ENCODE measurements around the gene SRCIN1. TPM values are rescaled to one million over a fixed set of nuclear protein-coding genes. Genes with fewer than 3 reads are reported as not detected.
"Not testable (repeated sequence)": the region's sequence is repeated elsewhere in the genome, so short reads cannot be mapped to it uniquely, and the experiment has no call there.

Gene SRCIN1
- total RNA-seq, 1 donor from 2014 or later = 2.0 TPM

DNA sequence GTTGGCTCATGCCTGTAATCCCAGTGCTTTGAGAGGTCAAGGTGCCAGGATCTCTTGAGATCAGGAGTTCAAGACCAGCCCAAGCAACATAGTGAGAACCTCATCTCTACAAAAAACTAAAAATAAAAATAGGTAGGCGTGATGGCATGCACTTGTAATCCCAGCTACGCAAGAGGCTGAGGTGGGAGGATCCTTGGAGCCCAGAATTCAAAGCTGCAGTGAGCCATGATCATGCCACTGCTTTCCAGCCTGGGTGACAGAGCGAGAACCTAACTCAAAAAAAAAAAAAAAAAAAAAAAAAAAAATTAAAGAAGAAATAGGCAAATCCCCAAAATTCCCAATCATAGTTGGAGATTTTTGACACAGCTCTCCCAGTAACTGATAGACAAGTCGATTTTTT is 32.2 kb upstream of the SRCIN1 start:
- H3K9me3 ChIP-seq (replicated peaks) = no peaks in the 10 kb centered on the region
- no peak overlapping the region for H3K4me3 ChIP-seq
- H3K4me1 ChIP-seq = no peaks in the 10 kb centered on the region
- H3K27ac ChIP-seq (replicated peaks) = no peak overlapping the region
- no peak for DNase-seq
- peaks cover 62% of the 10 kb centered on the region for H3K27me3 ChIP-seq (ENCODE audit: low read depth)
- H3K36me3 ChIP-seq = no peaks in the 10 kb centered on the region
- intact Hi-C loops (cut with micrococcal nuclease) = no loop called here
- TF ChIP-seq CTCF (IDR thresholded peaks at IDR 0.05; ENCODE audit: borderline replicate concordance) = no peak

GRCh38 chr17:38636054-38636453 is 30.3 kb upstream of the SRCIN1 start:
- Histone ChIP-seq H3K4me1 (no peaks in the 10 kb centered on the region), H3K27ac (replicated peaks) (no peak overlapping the region), H3K27me3 (ENCODE audit: low read depth) (peaks cover 54% of the 10 kb centered on the region), H3K36me3 (no peaks in the 10 kb centered on the region), H3K9me3 (replicated peaks) (no peaks in the 10 kb centered on the region), H3K4me3 (no peak overlapping the region)
- no peak for DNase-seq
- no peak for TF ChIP-seq CTCF (IDR thresholded peaks at IDR 0.05; ENCODE audit: borderline replicate concordance)
- intact Hi-C loops (cut with micrococcal nuclease) = no loop called here

DNA sequence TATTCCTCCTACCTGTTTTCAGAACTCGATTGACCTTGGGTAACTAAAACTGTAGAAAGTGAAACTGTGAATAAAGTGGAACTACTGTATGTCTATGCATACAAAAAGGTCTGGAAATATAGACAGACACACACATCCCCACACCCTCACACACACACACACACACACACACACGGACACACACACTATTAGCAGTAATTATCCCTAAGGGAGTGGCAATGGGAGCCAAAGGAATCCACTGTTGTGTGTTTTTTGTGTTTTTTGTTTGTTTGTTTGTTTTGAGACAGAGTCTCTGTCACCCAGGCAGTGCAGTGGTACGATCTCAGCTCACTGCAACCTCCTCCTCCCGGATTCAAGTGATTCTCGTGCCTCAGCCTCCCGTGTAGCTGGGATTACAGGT is 26.6 kb upstream of the SRCIN1 start:
- no peaks in the 10 kb centered on the region for H3K9me3 ChIP-seq (replicated peaks)
- DNase-seq = no peak
- no peaks in the 10 kb centered on the region for H3K36me3 ChIP-seq
- H3K4me3 ChIP-seq = no peak overlapping the region
- H3K27me3 ChIP-seq (ENCODE audit: low read depth) = peaks cover 21% of the 10 kb centered on the region
- H3K4me1 ChIP-seq = no peaks in the 10 kb centered on the region
- TF ChIP-seq CTCF (IDR thresholded peaks at IDR 0.05; ENCODE audit: borderline replicate concordance) = no peak
- intact Hi-C loops (cut with micrococcal nuclease) = no loop called here
- H3K27ac ChIP-seq (replicated peaks) = no peak overlapping the region

- TF ChIP-seq CTCF (IDR thresholded peaks at IDR 0.05; ENCODE audit: borderline replicate concordance) = no peak
- Histone ChIP-seq H3K36me3 (no peaks in the 10 kb centered on the region), H3K4me1 (no peaks in the 10 kb centered on the region), H3K4me3 (no peak overlapping the region), H3K27me3 (ENCODE audit: low read depth) (peaks cover 20% of the 10 kb centered on the region), H3K9me3 (replicated peaks) (no peaks in the 10 kb centered on the region), H3K27ac (replicated peaks) (no peak overlapping the region)
- no peak for DNase-seq
- intact Hi-C loops (cut with micrococcal nuclease) = no loop called here
Measured at GRCh38 chr17:38628441-38628840, 22.7 kb upstream of the SRCIN1 start.

- Histone ChIP-seq H3K4me1 (no peaks in the 10 kb centered on the region), H3K27me3 (ENCODE audit: low read depth) (peaks cover 24% of the 10 kb centered on the region), H3K4me3 (no peak overlapping the region), H3K27ac (replicated peaks) (no peak overlapping the region), H3K36me3 (no peaks in the 10 kb centered on the region), H3K9me3 (replicated peaks) (no peaks in the 10 kb centered on the region)
- intact Hi-C loops (cut with micrococcal nuclease) = no loop called here
- DNase-seq = no peak
- no peak for TF ChIP-seq CTCF (IDR thresholded peaks at IDR 0.05; ENCODE audit: borderline replicate concordance)
Measured at GRCh38 chr17:38627957-38628356, 22.2 kb upstream of the SRCIN1 start.

DNA sequence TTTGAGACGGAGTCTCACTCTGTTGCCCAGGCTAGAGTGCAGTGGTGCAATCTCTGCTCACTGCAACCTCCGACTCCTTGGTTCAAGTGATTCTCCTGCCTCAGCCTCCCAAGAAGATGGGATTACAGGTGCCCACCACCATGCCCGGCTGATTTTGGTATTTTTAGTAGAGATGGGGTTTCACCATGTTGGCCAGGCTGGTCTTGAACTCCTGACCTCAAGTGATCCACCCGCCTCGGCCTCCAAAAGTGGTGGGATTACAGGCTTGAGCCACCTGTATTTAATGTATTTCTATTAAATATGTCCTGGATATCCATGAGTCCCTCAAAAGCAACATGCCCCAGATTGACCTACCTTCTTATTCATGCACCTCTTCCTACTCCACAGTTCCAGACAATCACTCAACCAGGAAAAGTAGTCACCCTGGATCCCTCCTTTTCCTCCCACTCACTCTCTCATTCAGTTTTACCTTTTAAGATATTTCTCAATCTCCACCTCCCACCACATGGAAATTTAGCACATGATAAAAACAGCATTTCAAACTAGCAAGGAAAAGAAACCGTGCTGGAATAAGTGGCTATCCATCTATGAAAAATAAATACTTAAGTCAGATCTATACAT is 21.0 kb upstream of the SRCIN1 start:
- DNase-seq; H3K4me3 ChIP-seq; H3K4me1 ChIP-seq; intact Hi-C loops (cut with micrococcal nuclease); H3K9me3 ChIP-seq (replicated peaks); H3K36me3 ChIP-seq; H3K27ac ChIP-seq (replicated peaks): not testable (repeated sequence)
- peaks cover 37% of the 10 kb centered on the region for H3K27me3 ChIP-seq (ENCODE audit: low read depth)

Measured in left ventricle myocardium inferior (tissue), 1 donor.